Hepatic stellate cell (primary cell): Measurements from ENCODE around the gene PARVB.
A peak's percentile ranks its signal among the peaks of the same experiment; 100 is the strongest.

ENCODE experiments used
- DNase-seq: peaks from one replicate; pipeline ENCODE4 v3.0.0; 2011; ENCODE audit warnings: low spot score

Gene PARVB

DNA sequence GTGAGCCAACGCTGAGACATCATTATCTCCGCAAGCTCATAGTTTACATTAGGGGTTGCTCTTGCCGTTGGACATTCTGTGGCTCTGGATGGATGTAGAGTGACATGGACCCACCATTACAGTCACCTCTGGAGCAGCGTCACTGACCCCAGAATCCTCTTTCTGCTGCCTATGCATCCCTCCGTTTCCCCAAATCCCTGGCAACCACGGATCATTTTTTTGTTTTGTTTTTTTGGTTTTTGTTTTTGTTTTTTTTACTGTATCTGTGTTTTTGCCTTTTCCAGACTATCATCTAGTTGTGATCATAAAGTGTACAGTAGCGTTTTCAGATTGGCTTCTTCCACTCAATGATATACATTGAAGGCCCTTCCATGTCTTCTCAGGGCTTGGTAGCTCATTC, 4.0 kb downstream of the PARVB start:
- no peak for DNase-seq

DNA sequence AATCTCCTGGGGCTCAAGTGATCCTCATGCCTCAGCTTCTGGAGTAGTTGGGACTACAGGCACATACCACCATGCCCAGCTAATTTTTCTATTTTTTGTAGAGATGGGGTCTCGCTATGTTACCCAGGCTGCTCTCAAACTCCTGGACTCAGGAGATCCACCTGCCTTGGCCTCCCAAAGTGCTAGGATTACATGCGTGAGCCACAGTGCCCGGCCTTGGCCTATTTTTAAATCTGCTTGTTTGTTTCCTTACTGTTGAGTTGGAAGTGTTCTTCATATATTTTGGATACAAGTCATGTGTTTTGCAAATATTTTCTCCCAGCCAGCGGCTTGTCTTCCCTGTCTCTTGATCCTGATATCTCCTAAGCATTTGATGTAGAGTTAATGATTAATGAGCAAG, 5.0 kb downstream of the PARVB start:
- no peak for DNase-seq

DNA sequence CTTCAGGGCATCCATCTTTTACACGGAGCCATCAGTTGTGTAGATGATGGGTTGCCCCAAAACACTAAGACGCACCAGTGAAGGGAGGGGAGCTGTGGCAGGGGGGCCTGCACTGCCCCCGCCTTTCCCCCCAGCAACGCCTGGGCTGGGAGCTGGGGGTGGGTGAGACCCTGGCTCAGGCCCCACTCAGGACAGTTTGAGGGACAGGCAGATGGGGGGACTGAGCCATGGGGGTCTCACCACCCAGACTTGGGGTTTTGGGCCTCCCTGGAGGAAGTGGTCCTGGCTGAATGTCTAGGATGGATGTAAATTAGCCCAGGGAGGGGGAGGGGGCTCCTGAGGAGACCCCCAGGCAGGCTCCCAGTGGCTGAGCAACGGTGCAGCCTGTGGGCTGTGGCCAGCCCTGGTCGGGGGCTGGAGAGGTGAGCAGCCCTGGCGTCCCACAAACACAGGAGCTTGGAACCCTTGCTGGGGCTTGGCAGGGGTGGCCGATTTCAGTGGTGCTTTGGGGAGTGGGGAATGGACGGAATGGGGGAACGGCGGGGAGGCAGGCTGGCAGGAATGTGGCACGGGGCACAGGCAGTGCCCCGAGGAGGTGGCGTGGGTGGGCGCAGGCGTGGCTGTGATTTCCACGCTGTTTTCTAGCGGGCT, 6.1 kb downstream of the PARVB start:
- no peak for DNase-seq

DNA sequence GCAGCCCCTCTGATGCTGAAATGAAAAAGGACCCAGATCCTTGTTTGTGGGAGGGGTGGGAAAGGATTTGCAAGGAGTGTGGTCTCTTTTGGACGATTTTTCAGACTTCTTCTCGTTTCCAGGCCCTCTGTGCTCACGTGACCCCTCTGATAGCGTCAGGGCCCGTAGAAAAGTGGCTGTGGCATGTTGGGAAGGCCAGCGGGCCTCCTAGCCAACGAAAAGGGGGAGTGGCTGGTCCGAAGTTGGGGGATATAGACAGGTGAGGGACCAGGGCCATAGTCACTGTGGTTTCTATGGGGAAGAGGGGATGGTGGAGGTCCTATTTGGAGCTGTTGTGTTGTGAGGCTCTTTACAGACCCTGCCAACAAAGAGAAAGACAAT, 6.6 kb downstream of the PARVB start:
- no peak for DNase-seq

DNA sequence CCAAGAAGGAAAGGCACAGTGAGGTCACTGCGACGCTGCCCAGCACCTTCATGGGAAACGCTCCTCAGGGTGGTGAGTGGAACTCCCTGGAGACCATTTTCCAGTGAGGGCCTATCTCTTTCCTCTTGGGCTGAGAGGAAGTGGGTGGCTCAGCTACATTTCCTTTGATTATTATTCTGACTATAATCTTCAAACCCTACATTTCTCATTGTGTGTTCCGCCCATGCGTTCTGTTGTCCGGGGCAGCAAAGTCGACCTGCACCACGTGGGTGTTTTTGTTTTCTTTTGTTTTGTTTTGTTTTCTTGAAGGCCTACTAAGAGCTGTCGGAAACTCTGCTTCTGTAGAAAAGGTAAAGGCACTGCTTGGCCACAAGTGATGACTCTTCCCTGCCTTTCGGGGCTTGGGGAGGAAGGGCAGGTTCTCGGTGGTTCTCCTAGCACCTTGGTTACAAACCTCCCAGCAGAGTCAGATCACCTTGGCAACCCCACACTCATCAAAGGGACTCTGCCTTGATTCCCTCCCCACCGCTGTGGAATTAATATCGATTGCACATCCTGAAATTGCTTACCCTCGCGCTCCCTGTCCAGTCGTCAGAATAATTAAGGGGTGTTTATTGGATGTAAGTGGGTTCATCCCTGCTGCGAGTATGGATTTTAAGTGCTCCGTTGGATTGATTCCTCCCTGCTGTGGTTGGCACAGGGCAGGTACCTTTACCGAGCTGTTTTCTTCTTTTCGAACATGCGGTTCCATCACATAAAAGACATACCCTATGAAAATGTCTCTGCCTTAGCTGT, 7.3 kb downstream of the PARVB start:
- no peak for DNase-seq

DNA sequence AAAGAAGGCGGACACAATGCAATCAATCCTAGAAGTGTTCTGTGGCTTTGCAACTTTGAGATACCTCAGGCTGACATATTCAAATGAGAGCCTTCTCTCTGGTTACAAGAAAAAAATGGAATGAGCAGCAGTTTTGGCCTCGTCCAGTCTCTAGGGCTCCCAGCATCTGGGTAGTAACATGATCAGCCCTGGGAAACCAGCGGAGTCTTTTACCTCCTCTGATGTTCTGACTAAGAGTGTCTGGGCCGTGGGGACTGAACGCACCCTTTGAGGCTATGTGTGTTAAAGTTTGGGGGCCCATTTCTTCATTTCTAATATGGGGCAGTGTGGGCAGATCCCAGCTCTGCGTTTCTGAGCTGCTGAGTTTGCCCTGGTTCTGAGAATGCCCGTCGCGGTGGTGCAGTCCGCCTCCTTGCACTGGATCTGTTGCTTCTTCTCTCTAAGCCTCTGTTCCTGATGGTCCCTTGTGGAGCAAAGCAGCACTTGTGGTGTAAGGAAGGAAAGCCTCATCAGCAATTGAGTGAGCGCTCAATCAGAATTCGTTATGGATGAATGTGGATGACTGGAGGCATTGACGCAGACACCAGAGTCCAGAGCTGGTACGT, 8.1 kb downstream of the PARVB start:
- no peak for DNase-seq

DNA sequence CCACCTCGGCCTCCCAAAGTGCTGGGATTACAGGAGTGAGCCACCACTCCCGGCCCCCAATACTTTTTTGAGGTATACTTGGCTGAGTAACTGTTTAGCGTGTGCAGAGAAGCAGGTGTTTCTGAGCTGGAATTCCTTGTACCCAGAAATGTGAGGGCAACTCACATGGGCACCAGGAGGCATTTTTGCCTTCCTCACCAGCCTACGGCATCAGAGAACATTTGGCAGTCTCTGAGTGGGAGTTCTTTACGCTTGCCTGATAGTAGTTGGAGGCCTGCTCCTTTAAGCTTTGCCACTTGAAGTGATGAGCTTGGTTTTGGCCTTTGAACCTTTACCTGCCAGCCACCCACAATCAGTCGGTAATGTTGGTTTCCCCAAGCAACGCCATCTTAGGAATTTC, 9.2 kb downstream of the PARVB start:
- no peak for DNase-seq

DNA sequence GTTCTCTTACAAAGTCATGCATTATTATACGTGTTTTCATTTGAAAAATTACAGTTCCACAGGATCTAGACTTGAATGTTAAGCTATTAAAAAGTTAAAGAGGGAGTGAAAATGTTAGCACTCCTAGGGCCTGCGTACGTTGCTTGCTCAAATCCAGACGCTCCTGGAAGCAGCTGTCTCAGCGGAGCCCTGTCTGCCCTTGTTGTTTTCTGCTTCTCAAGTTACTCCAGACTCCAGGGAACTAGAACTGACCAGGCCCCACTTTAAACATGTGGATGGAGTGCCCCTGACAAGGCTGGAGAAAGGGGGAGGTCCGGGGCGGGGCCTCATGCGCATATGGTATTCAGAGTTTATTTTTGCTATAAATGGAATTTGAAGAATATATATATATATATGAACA, 9.6 kb downstream of the PARVB start:
- DNase-seq, result no peak

DNA sequence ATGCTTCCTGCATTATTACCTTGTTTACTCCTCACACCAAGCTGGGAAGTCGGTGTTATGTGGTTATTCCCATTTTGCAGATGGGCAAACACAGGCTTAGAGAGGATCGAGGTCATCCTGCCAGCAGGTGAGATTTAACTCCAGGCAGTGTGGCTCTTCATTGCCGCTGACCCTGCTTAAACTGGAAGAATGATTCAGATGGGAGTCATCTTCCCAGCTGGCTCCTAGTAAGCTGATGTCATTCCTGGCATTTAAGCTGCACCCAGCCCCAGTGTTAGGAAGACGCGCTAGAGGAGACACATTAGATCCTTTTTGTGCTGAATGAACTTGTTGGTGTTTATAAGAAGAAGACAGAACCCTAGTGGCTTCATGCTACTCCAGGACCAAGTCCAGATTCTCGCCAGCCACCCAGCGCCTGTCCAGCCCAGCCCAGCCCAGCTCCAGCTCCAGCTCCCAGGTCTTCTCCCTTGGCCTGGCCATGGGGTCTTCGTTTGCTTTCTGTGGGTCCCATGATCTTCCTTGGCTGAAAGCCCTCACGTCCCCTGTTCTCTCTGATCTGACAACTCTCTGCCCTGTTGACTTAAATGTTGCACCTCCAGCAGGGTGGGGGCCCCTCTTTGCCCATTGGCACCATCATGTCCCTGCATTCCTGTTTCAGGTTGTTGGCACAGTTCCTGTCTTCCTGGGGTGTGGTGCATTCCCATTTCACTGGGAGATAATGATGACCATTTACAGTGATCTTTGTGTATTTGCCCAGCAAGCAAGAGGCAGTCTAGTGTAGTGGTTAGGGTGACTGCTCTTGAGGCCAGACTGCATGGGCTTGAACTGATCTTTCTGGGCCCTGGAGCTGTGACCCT, 13.6 kb downstream of the PARVB start:
- peak; percentile 93 for DNase-seq

DNA sequence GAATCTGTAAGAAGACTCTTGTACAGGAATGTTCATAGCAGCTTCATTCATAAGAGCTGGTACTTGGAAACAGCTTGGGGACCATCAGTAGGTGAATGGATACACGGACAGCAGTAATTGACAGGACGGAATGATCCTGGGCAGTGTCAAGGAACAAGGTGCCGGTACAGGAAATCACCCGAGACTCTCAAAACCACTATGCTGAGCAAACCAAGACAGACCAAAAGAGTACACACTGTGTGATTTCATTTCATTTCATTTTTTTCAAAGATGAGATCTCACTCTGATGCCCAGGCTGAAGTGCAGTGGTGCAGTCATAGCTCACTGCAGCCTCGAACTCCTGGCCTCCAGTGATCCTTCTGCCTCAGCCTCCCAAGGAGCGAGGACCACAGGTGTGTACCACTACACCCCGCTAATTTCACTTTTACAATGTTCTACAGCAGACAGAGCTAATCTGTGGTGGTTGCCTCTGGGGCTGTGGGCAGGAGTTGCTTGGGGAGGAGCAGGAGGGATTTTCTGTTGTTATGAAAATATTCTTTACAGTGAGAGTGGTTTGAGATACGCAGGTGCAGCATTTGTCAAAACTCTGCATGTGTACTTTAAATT, 15.6 kb downstream of the PARVB start:
- DNase-seq, result no peak

DNA sequence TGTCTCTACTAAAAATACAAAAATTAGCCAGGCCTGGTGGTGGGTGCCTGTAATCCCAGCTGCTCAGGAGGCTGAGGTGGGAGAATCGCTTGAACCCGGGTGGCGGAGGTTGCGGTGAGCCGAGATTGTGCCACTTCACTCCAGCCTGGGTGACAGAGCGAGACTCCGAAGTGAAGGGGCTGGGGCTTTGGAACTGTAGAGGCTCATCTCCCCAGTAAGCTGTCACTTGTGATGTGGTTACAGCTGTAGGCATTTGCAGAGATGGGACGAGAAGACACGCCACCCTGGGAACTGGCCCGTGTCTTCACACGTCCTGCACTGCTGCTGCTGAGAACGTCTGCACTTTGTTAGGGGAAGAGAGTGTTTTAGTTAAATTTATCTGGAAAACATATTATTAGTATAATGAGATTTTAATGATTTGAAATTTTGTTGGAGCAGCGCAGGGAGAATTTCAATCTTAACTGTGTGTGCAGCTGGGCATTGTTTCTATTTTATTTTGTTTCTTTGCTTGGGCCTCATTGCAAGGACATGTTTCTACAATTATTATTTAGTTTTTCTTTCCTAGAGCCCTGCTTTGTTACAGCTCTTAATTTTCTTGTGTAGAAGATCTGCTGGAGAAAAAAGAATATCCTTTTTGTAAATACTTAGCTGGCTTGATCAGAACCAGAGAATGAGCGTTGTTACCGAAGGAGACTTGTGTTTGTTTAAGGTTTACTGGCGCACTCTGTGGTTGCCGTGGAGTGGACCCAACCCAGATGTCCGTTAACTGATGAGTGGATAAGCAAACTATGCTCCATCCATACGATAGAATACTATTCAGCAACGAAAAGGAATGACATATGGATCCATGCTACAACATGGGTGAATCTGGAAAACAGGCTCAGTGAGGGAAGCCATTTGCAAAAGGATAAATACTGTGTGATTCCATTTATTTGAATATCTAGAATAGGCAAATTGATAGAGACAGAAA, 18.4 kb downstream of the PARVB start:
- DNase-seq, result no peak

DNA sequence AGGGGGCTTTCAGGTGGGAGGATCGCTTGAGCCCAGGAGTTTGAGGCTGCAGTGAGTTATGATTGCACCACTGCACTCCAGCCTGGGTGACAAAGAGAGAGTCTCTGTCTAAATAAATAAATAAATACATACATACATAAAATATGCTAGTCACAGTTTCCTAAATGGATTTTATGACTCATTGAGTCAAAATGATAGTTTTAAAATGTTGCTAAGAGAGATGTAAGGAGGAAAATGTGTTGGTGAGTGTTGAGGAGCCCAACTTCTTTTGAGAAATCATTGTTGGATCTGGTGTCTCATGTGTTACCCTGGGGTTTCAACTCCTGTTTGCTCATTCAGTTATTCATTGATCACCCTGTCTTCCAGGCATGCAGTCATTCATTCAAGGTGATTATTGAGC, 21.0 kb downstream of the PARVB start:
- no peak for DNase-seq

DNA sequence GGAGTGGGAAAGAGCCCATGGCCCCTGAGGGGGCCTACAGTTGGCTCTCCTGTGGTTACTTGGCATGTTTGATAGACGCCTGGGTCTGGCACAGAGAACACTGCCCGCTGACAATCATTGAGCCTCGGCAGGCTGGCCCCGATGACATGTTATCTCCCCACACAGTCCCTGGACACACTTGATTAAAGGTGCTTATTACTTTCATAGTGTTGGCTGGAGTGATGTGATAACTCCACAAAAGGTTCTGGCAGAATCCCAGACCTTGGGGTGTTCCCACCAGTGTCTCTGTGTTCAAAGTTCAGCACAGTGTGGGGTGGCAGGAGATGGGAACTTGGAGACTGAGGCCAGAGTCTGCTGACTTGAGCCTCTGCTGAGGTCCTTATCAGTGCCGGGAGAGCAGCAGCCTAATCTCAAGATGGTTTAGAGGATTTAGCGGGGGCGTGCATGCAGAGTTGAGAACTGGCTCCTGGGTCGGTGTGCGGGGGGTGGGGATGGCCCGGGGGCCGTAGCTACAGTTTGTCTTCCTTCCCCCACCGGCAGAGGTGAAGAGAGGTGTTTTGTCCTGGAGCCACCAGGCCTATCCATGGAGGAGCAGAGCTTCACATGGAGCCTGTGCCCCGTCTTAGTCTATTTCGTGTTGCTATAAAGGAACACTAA, 22.5 kb downstream of the PARVB start:
- DNase-seq, result no peak

DNA sequence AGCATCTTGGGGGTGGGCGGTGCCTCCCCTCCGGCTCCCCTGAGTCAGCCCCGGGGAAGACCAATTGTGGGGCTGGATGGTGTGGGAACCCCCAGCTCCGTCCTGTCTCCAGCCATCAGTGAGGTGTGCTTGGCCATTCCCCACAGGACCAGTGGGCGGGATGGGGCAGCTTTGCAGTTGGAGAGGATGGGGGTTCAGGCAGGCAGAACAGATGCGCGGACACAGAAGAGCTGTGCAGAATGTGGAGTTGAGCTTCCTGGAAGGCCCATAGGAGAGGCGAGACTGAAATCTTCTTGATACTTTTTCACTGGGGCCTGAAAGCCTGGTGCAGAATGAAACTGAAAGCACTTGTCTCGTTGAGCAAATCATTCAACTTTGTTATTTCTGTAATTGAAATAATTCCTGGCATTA, 23.8 kb downstream of the PARVB start:
- no peak for DNase-seq

DNA sequence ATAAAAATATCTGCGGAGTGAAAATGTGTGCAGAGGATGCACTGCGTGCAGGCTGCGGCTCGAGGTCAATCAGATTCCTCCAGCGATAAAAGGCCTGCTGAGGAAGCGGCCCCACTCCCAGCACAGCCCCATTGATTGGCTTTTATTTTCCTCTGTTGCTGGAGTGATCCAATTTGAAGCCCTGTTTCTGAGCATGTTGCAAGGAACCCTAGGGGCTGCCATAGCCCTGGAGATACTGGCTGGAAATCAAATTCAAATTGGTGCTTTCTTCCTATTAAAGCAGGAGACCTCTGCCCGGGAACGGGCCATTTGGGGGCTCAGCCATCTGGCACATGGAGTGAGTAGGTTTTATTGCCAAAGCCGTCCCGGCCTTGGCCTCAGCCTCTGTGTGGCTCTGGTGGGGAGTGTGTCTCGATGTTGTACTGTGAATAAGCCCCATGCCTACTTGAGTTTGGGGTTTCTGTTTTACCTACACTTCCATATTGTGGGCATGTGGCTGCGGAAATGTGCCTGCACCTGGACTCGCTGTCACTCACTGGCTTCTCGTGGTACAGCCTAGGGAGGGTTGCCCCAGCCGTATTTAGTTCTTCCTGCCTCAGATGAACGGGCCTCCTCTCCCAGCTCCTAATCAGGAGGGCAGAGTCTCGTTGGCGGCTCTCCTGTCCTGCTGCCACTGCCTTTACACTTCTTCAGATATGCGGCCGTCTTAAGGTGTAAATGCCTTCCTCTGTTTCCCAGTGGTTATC, 25.6 kb downstream of the PARVB start:
- no peak for DNase-seq

DNA sequence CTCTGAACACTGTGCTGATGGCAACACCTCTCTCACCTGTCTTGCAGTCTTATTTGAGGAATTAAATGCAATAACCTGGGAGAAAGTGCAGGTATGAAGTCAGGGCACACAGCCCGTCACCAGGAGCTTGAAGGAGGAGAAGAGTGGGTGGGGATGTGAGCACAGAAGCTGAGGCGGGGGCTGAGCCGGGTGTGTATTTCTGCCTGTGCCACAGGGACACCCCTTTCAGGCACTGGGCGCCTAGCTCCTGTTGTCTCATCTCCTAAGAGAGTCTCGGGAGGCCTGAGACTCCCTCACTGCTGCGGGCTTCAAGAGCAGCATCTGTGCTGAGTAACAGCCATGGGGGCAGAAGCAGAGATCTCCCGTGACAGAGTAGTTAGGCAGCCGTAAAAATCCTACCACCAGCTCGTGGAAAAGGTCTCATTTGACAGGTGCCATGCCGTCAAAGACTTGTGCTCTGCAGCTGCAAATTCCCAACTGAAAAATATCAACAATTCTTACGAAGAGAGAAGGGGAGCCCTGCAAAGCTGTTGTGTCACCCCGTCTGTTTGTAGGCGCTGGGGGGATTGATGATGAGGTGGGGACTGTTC, 26.8 kb downstream of the PARVB start:
- no peak for DNase-seq

DNA sequence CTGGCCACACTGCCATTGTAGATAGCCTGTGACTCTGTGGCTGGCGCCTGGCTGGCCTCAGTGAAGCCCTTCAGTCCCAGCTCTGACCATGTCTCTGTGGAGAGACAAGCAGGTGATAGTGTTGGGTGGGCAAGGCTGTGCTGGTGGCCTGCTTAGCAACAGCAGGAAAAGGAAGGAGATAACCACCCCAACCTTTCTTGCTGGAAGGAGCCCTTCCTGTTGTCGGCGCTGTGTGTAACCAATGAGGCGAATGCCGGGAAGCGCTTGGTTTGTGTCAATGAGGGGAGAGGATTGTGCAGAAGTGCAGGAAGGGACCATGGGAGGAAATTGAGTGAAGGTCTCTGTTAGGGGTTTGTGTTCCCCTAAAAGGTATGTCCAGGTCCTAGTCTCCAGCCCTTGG, 27.3 kb downstream of the PARVB start:
- DNase-seq, result no peak

DNA sequence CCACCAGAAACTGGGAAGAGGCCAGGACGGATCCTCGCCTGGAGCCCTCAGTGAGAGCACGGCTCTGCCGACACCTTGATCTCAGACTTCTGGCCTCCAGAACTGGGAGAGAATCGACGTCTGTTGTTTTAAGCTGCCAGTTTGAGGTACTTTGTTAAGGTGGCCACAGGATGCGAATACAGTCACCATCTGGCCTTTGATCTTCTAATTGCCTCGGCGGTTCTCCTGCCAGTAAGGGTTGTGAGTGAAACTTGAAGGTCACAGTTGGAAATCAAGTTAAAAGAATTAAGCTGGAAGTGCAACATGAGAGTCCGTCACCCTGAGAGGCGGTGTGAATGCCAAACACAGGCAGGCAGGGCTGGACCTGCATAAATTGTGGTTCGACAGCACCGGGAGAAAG, 27.9 kb downstream of the PARVB start:
- no peak for DNase-seq

DNA sequence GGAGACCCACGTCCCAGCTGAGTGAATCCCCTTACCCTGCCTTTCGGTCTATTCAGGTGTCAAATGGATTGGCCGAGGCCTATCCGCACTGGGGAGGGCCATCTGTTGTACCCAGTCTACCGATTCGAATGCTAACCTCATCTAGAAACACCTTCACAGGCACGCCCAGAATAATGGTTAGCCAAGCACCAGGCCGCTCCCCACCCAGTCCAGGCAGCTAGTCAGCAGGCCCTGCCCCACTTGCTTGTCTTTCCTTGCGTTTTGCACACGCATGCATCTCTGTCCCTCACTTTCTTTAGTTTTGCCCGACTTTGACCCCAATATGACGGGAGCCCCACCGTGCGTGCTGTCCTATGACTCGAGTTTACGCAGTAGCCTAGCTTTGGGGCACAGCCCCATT, 31.7 kb downstream of the PARVB start:
- DNase-seq, result no peak
